IPS DF 6.9 (cell line): ENCODE data around the gene SHB.

Experiments used
- DNase-seq: peaks from one replicate; pipeline ENCODE4 v3.0.0-alpha.2; 2013; ENCODE audit warnings: low read depth, low spot score
- H3K27ac ChIP-seq: one replicate; pipeline ENCODE4 v1.5.1; 2013; ENCODE audit warnings: low read length, control low read depth
- H3K27me3 ChIP-seq: 2 replicates; pipeline ENCODE4 v1.6.1; 2013; ENCODE audit warnings: mild to moderate bottlenecking, low read length; ENCODE audit not compliant: control insufficient read depth, insufficient read depth
- H3K36me3 ChIP-seq: 2 replicates; pipeline ENCODE4 v1.6.1; 2013; ENCODE audit warnings: low read length; ENCODE audit not compliant: control insufficient read depth, insufficient read depth
- H3K4me1 ChIP-seq: 2 replicates; pipeline ENCODE4 v1.6.1; 2013; ENCODE audit warnings: low read length; ENCODE audit not compliant: control insufficient read depth, insufficient read depth
- H3K4me3 ChIP-seq: 2 replicates; pipeline ENCODE4 v1.5.1; 2013; ENCODE audit warnings: mild to moderate bottlenecking, low read length
- H3K9me3 ChIP-seq: 2 replicates; pipeline ENCODE4 v1.6.1; 2013; ENCODE audit warnings: low read length, inconsistent platforms; ENCODE audit not compliant: control insufficient read depth, insufficient read depth
- WGBS: extraction: QIAGEN DNeasy Blood & Tissue Kit; methylation state at CpG from one replicate; pipeline ENCODE4 v1.1.7; 2013; ENCODE audit warnings: mixed read lengths, missing lambda C conversion rate; ENCODE audit not compliant: insufficient read length, insufficient coverage; 5-methylcytosine and 5-hydroxymethylcytosine counted together

Gene SHB

DNA sequence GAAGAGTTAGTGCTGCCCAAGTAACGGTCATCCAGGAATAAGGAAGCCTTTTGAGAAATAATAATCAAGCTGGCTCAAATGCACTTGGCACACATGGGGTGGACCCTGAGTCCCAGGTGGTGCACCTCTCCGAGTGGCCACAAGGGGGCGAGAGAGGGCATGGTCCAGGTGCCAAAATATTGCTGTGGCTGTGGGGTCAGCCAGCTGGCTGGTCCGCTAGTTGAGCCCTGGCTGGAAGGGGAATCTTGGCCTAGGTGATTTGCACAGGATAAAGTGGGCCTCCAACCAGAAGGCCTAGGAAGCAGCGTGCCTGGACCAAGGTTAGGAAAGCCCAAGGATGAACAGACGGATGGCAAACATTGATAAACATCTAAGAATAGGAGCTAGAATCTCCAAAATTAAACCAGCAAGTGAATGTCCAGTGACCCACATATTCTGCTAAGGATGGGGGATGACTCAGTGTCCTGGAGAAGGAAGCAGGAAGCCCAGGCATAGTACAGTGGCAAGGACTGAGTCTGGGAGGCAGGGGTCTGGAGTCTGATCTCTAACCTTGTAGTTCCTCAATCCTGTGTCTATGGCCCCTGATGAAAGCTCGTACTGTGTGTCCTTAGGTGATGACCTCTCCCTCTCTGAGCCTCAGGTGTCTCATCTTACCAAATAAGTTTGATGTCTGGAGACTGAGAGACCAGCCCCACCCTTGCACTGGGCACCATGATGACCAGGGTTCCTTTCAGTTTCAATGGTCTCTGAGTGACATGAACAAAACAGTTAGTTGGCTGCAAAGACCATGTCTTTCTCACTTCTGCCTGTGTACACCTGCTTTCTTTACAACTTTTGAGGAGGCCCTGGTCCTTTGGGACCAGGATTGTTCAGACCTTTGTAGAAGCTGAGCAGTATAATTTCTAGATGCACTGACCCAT lies 19.2 kb upstream of the SHB start:
- Histone ChIP-seq H3K4me1 (peaks cover 3% of the 10 kb centered on the region; the same call in 1 of the 2 replicates), H3K27ac (no peak overlapping the region), H3K4me3 (no peak overlapping the region), H3K36me3 (no peaks in the 10 kb centered on the region), H3K9me3 (no peaks in the 10 kb centered on the region), H3K27me3 (no peaks in the 10 kb centered on the region)
- DNase-seq, result no peak
- WGBS, result no CpG with 5 or more reads among the region's 7 CpGs

DNA sequence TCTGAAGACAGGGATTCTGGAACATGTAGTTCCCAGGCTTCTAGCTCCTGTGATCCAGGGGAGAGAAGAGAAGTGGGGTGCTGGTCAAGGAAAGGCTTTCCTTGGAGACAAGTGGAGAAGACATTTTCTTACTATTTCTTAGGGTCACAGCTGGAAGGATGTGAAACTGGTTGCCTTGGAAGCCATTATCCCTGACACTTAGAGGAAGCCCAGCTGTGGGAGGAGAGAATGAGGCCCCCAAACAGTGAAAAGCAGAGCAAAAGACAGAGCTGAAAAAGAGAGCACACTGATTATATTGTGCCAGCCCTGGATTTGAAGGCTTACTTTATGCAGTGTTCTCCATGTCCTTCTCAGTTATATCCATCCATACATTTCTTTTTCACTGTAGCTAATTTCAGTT lies 17.5 kb upstream of the SHB start:
- H3K36me3 ChIP-seq, result no peaks in the 10 kb centered on the region
- H3K27ac ChIP-seq, result no peak overlapping the region
- no peak overlapping the region for H3K4me3 ChIP-seq
- H3K4me1 ChIP-seq, result peaks cover 5% of the 10 kb centered on the region
- DNase-seq, result no peak
- no peaks in the 10 kb centered on the region for H3K27me3 ChIP-seq
- H3K9me3 ChIP-seq, result no peaks in the 10 kb centered on the region

DNA sequence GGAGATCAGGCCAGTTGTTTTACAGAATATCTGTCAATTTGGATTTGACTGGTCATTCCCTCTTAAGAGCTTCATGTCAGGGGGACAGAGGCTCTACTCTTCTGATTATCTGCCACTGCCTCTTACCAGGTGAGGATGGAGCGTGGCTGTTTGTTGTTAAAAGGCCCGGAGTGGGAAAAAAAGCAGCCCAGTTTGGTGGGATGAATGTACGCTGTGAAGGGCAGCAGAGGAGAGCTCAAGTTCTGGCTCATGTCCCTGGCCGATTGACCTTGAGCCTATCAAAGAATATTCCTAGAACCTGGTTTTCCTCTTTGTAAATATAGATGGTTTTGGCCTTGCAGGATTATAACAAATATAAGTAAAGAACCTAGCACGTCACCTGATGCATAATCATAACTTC lies 16.3 kb upstream of the SHB start:
- no peaks in the 10 kb centered on the region for H3K27me3 ChIP-seq
- no peak for DNase-seq
- H3K4me1 ChIP-seq, result peaks cover 5% of the 10 kb centered on the region
- H3K36me3 ChIP-seq, result no peaks in the 10 kb centered on the region
- no peaks in the 10 kb centered on the region for H3K9me3 ChIP-seq
- no CpG with 5 or more reads among the region's 5 CpGs for WGBS
- no peak overlapping the region for H3K4me3 ChIP-seq
- no peak overlapping the region for H3K27ac ChIP-seq

DNA sequence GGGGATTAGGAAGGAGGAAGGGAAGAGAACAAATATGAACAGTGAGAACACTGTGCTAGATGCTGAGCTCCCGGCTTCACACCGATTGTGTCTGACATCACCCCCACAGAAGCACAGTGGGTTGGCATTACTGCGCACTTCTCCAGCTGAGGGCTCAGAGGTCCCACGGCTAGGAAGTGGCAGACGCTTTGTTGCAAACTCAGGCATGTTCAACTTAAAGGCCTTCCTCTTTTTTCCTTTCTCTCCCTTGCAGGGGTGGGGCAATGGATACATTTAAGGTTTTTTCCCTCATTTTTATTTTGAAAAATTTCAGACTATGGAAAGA lies 15.5 kb upstream of the SHB start:
- WGBS, result no CpG with 5 or more reads among the region's 5 CpGs
- Histone ChIP-seq H3K27me3 (no peaks in the 10 kb centered on the region), H3K27ac (no peak overlapping the region), H3K9me3 (no peaks in the 10 kb centered on the region), H3K36me3 (no peaks in the 10 kb centered on the region), H3K4me3 (no peak overlapping the region), H3K4me1 (peaks cover 2% of the 10 kb centered on the region)
- no peak for DNase-seq

DNA sequence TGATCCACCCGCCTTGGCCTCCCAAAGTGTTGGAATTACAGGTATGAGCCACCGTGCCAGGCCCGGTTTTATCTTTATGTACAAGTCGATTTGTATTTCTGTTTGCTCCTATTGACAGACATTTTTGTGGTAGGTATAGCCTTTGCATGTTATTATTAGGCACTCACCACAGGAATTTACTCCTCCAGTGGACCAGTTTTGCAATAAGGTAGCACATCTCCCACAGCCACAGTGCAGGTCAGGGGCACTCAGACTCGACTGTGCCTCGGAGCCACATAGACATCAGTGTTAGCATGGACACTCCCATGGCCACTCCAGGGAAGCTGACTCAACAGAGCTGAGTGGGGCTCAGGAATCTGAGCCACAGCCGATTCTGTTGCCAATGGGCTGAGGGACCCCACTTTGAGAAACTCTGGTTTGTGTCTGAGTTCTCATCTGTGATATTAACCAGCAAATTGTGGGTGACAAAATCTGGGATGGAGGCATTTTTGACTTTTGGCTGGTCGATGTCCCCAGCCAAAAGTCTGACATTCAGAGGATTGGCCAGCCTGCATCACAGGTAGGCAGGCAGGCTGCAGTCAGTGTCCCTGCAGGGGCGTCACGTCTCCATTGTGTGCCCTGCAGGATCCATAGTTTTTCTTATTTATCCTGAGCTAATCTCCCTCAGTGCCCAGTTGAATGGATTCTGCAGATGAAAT lies 15.0 kb upstream of the SHB start:
- WGBS, result no CpG with 5 or more reads among the region's 10 CpGs
- H3K27me3 ChIP-seq, result no peaks in the 10 kb centered on the region
- H3K36me3 ChIP-seq, result no peaks in the 10 kb centered on the region
- no peaks in the 10 kb centered on the region for H3K9me3 ChIP-seq
- H3K27ac ChIP-seq, result no peak overlapping the region
- no peak overlapping the region for H3K4me3 ChIP-seq
- peaks cover 2% of the 10 kb centered on the region for H3K4me1 ChIP-seq
- DNase-seq, result no peak

DNA sequence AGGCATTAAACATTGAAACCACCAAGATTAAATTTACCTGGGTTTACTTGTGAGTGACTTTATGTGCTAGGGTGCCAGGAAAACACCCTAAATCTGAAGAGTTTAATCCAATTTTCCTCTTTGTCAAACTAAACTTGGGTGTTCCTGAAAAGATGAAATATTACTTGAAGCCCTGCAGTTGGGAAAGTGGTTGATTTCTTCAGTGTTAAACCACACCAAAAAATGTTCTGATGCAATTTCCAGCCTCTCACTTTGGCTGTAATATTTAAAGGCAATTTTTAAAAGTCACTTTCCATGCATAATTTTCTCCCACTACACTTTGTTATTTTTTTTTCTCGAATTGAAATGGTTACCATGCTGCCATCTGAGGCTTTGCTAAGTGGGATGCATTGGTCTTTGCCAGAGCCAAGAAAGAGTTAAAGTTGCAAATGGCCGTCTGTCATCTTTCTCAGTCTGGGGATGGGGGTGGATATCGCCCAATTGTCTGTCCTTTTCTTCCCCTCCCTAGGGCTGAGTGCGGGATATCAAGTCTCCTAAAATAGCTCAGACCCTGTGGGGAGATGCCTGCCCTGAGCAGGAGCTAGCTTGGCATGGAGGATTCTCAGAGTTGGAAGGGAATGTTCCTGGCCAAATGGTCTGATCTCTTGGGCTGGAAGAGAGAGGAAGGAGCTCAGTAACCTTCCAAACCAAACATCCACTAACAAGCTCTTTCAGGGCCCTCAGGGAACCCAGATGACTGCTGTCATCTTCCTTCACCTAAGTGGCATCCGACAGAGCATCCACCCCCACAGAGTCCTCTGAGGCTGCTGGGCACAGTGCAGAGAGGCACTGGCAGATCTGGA lies 13.6 kb upstream of the SHB start:
- peaks cover 2% of the 10 kb centered on the region for H3K4me1 ChIP-seq
- H3K4me3 ChIP-seq, result no peak overlapping the region
- H3K27ac ChIP-seq, result no peak overlapping the region
- DNase-seq, result no peak
- no peaks in the 10 kb centered on the region for H3K27me3 ChIP-seq
- no peaks in the 10 kb centered on the region for H3K9me3 ChIP-seq
- no CpG with 5 or more reads among the region's 5 CpGs for WGBS
- H3K36me3 ChIP-seq, result no peaks in the 10 kb centered on the region

DNA sequence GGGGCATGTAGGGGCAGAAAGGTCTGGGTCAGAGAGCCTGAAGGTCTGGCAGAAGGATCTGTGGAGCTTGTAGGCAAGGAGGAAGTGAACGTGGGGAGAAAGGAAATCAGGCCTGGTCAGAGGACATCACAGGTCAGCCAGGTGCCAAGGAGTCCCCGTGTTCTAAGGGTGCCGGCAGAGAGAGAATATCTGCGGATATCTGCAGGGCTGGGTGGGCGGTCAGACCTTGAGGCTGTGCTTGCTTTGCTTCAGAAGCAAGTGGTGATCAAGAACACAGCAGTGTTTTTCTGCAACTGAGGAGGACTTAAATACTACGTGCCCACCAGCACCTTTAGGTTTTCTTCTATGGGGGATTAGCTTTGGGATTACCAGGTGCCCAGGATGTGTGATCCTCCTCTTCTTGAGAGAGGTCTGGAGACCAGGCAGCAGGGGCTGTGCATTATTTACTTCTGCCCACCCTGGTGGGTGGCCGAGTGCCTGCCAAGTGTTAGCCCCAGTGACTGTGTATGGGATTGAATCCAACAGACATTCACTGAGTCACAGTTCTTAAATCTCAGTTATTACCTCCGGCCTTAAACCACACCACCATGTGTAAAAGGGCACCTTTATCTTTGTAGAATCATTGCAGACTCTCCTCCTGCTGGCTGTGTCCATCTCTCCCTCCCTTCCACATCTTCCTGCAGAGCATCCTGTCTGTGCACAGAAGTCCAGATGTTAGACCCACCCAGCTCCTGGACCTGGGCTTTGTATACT lies 12.5 kb upstream of the SHB start:
- Histone ChIP-seq H3K4me3 (no peak overlapping the region), H3K4me1 (peaks cover 2% of the 10 kb centered on the region), H3K9me3 (no peaks in the 10 kb centered on the region), H3K36me3 (no peaks in the 10 kb centered on the region), H3K27ac (no peak overlapping the region), H3K27me3 (no peaks in the 10 kb centered on the region)
- WGBS, result no CpG with 5 or more reads among the region's 8 CpGs
- DNase-seq, result no peak

DNA sequence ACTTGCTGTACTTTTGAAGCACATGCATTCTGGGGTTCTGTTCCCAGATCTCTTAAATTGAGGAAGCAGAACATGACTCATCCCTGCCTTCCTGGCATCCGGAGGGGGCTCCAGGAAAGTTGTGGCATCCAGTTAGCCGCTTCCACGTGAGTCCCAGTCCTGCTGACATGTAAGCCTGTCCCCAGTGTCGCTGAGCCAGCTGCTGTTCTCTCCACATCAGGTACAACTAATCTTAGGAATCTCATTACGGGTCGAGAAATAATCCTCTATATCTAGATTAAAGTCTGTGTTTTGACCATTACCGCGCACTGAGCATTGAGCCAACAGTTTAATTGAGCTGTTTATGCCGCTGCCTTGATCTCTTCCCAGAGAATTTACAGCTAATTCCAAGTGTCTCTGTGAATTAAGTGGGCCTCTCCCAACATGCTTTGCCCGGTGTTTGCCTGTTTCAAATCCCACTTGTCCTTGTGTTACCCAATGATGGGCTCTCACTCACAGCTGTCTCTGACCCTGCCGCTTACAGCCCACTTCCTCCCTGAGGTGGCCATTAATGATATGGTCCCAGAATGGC lies 10.5 kb upstream of the SHB start:
- H3K36me3 ChIP-seq, result no peaks in the 10 kb centered on the region
- H3K4me3 ChIP-seq, result no peak overlapping the region
- H3K27me3 ChIP-seq, result no peaks in the 10 kb centered on the region
- H3K9me3 ChIP-seq, result no peaks in the 10 kb centered on the region
- H3K27ac ChIP-seq, result no peak overlapping the region
- no peak for DNase-seq
- H3K4me1 ChIP-seq, result peaks cover 2% of the 10 kb centered on the region
- WGBS, result no CpG with 5 or more reads among the region's 11 CpGs

DNA sequence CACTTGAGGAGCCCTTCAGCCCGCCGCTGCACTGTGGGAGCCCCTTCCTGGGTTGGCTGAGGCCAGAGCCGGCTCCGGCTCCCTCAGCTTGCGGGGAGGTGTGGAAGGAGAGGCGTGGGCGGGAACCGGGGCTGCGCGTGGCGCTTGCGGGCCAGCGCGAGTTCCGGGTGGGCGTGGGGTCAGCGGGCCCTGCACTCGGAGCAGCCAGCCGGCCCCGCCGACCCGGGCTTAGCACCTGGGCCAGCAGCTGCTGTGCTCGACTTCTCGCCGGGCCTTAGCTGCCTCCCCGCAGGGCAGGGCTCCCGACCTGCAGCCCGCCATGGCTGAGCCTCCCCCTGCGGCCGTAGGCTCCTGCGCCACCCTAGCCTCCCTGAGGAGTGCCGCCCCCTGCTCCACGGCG lies 6.2 kb upstream of the SHB start:
- Histone ChIP-seq H3K4me3 (no peak overlapping the region), H3K4me1 (no peaks in the 10 kb centered on the region), H3K27ac (no peak overlapping the region), H3K9me3 (no peaks in the 10 kb centered on the region), H3K36me3 (no peaks in the 10 kb centered on the region), H3K27me3 (no peaks in the 10 kb centered on the region)
- WGBS, result no CpG with 5 or more reads among the region's 34 CpGs
- DNase-seq, result no peak
